Fibroblast of pulmonary artery (primary cell): Measurements from ENCODE around the gene SLC22A15.

Experiments
- DNase-seq: peaks from one replicate; pipeline ENCODE4 v3.0.0-alpha.2; 2010; ENCODE audit warnings: low read depth
- H3K4me3 ChIP-seq: replicated peaks from 2 replicates; pipeline ENCODE4 v1.5.1; 2011; ENCODE audit warnings: low read depth, mild to moderate bottlenecking, control low read depth, low read length, moderate library complexity
- CTCF ChIP-seq: IDR thresholded peaks from 2 replicates; pipeline ENCODE4 v1.5.1; 2011; ENCODE audit warnings: mild to moderate bottlenecking, control low read depth, low read length, inconsistent platforms; ENCODE audit errors: missing control alignments

SLC22A15 gene

GRCh38 chr1:116097626-116098025 is 121.3 kb downstream of the SLC22A15 start:
- H3K4me3 ChIP-seq = no peak overlapping the region
- TF ChIP-seq CTCF = no peak
- no peak for DNase-seq

GRCh38 chr1:116099379-116099778 is 123.1 kb downstream of the SLC22A15 start:
- no peak for DNase-seq
- no peak overlapping the region for H3K4me3 ChIP-seq
- no peak for TF ChIP-seq CTCF

- no peak overlapping the region for H3K4me3 ChIP-seq
- no peak for TF ChIP-seq CTCF
- no peak for DNase-seq
Observed at GRCh38 chr1:116099919-116100318, 123.6 kb downstream of the SLC22A15 start.

- H3K4me3 ChIP-seq = no peak overlapping the region
- no peak for DNase-seq
- no peak for TF ChIP-seq CTCF
Observed at GRCh38 chr1:116104667-116105066, 128.4 kb downstream of the SLC22A15 start.

- TF ChIP-seq CTCF = no peak
- H3K4me3 ChIP-seq = no peak overlapping the region
- no peak for DNase-seq
Observed at GRCh38 chr1:116105996-116106395, 129.7 kb downstream of the SLC22A15 start.

GRCh38 chr1:116106646-116107045 is 130.3 kb downstream of the SLC22A15 start:
- no peak for DNase-seq
- no peak for TF ChIP-seq CTCF
- no peak overlapping the region for H3K4me3 ChIP-seq

GRCh38 chr1:116107371-116107770 is 131.1 kb downstream of the SLC22A15 start:
- TF ChIP-seq CTCF = no peak

More at GRCh38 chr1:116107371-116107770, 131.1 kb downstream of the SLC22A15 start:
- no peak for DNase-seq
- H3K4me3 ChIP-seq = no peak overlapping the region
